HL-60 (cell line): Measurements from ENCODE around the gene TRIM32.

Experiments used
- DNase-seq, 2 experiments: peaks; one replicate each; pipeline ENCODE4 v3.0.0-alpha.2; 2010 to 2020; ENCODE audit warnings: low read depth in 1 of 2, low spot score in 1 of 2
- H3K27ac ChIP-seq: fragments of 250-450 bp; sonication (Bioruptor Pico); replicated peaks from 2 replicates; pipeline ENCODE4 v1.5.1; 2020; ENCODE audit warnings: mild to moderate bottlenecking, moderate library complexity
- H3K27me3 ChIP-seq: fragments of 250-450 bp; sonication (Bioruptor Pico); 2 replicates; pipeline ENCODE4 v1.5.1; 2021; ENCODE audit warnings: mild to moderate bottlenecking, moderate library complexity; ENCODE audit not compliant: insufficient read depth, poor library complexity, severe bottlenecking
- H3K4me3 ChIP-seq: replicated peaks from 2 replicates; pipeline ENCODE4 v1.5.1; 2011; ENCODE audit warnings: mild to moderate bottlenecking, control low read depth, low read length; ENCODE audit not compliant: insufficient read depth
- GABPA ChIP-seq: IDR thresholded peaks from 2 replicates; pipeline ENCODE4 v1.6.1; 2012; ENCODE audit warnings: low read depth
- POLR2AphosphoS5 ChIP-seq: IDR thresholded peaks from 2 replicates; pipeline ENCODE4 v1.6.1; 2012; ENCODE audit warnings: low read depth
- SPI1 ChIP-seq: IDR thresholded peaks from 2 replicates; pipeline ENCODE4 v1.6.1; 2012; ENCODE audit warnings: low read depth, mild to moderate bottlenecking, borderline replicate concordance
- TF ChIP-seq, protein P1 (sequence below): IDR thresholded peaks from 2 replicates; pipeline ENCODE4 v1.6.1; 2012; ENCODE audit warnings: low read depth; ENCODE audit not compliant: insufficient replicate concordance
- TF ChIP-seq, protein P2 (sequence below): IDR thresholded peaks from one replicate; pipeline ENCODE4 v1.5.1; 2011; ENCODE audit warnings: low read length, control low read depth, inconsistent platforms; ENCODE audit not compliant: insufficient read depth

Gene TRIM32

DNA sequence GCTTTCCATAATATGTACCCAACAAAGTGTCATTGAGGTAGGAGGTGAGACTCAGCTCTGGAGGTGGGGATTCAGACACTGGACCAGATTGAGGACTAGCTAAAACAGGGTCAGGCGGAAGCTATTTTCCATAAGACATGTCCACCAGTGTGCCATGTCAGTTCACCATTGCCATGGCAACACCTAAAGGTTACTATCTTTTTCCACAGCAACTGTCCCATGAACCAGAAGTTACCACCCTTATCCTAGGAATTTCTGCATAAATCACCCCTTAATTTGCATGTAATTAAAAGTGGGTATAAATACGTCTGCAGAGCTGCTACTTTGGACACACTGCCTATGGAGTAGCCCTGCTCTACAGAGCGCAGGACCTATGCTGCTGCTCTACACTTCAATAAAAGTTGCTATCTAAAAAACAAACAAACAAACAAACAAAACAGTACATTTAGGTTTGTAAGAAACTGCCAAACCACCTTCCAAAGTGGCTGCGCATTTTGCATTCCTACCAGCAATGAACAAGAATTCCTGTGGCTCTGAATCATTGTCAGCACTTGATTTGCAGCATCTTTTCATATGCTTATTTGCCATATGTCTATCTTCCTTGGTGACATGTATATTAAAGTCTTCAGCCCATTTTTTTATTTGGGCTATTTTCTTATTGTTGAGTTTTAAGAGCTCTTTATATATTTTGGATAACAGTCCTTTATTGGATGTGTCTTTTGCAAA lies 18.0 kb upstream of the TRIM32 start:
- H3K27ac ChIP-seq, result no peak overlapping the region
- TF ChIP-seq SPI1 (no peak), POLR2AphosphoS5 (no peak), GABPA (no peak)
- TF ChIP-seq, protein P1, sequence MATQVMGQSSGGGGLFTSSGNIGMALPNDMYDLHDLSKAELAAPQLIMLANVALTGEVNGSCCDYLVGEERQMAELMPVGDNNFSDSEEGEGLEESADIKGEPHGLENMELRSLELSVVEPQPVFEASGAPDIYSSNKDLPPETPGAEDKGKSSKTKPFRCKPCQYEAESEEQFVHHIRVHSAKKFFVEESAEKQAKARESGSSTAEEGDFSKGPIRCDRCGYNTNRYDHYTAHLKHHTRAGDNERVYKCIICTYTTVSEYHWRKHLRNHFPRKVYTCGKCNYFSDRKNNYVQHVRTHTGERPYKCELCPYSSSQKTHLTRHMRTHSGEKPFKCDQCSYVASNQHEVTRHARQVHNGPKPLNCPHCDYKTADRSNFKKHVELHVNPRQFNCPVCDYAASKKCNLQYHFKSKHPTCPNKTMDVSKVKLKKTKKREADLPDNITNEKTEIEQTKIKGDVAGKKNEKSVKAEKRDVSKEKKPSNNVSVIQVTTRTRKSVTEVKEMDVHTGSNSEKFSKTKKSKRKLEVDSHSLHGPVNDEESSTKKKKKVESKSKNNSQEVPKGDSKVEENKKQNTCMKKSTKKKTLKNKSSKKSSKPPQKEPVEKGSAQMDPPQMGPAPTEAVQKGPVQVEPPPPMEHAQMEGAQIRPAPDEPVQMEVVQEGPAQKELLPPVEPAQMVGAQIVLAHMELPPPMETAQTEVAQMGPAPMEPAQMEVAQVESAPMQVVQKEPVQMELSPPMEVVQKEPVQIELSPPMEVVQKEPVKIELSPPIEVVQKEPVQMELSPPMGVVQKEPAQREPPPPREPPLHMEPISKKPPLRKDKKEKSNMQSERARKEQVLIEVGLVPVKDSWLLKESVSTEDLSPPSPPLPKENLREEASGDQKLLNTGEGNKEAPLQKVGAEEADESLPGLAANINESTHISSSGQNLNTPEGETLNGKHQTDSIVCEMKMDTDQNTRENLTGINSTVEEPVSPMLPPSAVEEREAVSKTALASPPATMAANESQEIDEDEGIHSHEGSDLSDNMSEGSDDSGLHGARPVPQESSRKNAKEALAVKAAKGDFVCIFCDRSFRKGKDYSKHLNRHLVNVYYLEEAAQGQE, result no peak
- TF ChIP-seq, protein P2, sequence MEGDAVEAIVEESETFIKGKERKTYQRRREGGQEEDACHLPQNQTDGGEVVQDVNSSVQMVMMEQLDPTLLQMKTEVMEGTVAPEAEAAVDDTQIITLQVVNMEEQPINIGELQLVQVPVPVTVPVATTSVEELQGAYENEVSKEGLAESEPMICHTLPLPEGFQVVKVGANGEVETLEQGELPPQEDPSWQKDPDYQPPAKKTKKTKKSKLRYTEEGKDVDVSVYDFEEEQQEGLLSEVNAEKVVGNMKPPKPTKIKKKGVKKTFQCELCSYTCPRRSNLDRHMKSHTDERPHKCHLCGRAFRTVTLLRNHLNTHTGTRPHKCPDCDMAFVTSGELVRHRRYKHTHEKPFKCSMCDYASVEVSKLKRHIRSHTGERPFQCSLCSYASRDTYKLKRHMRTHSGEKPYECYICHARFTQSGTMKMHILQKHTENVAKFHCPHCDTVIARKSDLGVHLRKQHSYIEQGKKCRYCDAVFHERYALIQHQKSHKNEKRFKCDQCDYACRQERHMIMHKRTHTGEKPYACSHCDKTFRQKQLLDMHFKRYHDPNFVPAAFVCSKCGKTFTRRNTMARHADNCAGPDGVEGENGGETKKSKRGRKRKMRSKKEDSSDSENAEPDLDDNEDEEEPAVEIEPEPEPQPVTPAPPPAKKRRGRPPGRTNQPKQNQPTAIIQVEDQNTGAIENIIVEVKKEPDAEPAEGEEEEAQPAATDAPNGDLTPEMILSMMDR, result no peak
- no peaks in the 10 kb centered on the region for H3K27me3 ChIP-seq
- H3K4me3 ChIP-seq, result no peak overlapping the region
- DNase-seq, result no peak

DNA sequence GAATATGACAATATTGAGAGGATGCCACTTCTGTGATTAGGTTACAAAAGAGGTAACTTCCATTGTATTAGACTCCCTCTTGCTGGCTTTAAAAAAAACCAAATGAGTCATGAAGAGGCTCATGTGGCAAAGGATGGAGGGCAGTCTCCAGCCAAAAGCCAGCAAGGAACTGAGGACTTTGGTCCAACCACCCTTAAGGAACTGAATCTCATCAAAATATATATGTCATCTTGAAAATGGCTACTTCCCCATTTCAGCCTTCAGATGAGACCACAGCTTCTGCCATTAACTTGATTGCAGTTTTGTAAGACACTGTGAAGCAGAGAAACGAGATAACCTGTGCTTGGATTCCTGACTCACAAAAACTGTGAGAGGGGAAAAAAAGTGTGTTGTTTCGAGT lies 15.5 kb upstream of the TRIM32 start:
- Histone ChIP-seq H3K4me3 (no peak overlapping the region), H3K27ac (no peak overlapping the region), H3K27me3 (no peaks in the 10 kb centered on the region)
- DNase-seq, result no peak
- TF ChIP-seq SPI1 (no peak), POLR2AphosphoS5 (no peak), GABPA (no peak)
- TF ChIP-seq, protein P1, result no peak
- TF ChIP-seq, protein P2, result no peak

DNA sequence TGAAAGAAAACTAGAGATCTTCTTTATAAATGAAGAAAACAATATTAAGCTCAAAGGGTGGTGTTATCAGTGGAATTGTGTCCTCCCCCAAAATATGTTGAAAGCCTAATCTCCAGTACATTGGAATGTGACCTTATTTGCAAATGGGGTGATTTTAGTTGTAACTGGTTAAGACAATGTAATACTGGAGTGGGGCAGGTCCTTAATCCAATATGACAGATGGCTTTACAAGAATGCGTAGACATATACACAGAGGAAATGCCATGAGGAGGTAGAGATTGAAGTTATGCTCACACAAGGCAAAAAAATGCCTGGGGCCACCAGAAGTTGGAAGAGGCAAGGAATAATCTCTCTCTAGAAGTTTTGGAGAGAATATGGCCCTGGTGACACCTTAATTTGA lies 13.7 kb upstream of the TRIM32 start:
- Histone ChIP-seq H3K4me3 (no peak overlapping the region), H3K27me3 (no peaks in the 10 kb centered on the region), H3K27ac (no peak overlapping the region)
- no peak for DNase-seq
- TF ChIP-seq, protein P1, result no peak
- TF ChIP-seq, protein P2, result no peak
- TF ChIP-seq SPI1 (no peak), POLR2AphosphoS5 (no peak), GABPA (no peak)
